HL-60 (cell line): ENCODE data around the gene PRRC2B.

Experiments
- CTCF ChIP-seq: IDR thresholded peaks from one replicate; pipeline ENCODE4 v1.5.1; 2011; ENCODE audit warnings: low read length, control low read depth, inconsistent platforms; ENCODE audit not compliant: insufficient read depth
- GABPA ChIP-seq: IDR thresholded peaks from 2 replicates; pipeline ENCODE4 v1.6.1; 2012; ENCODE audit warnings: low read depth
- POLR2AphosphoS5 ChIP-seq: IDR thresholded peaks from 2 replicates; pipeline ENCODE4 v1.6.1; 2012; ENCODE audit warnings: low read depth
- REST ChIP-seq: IDR thresholded peaks from 2 replicates; pipeline ENCODE4 v1.6.1; 2012; ENCODE audit warnings: low read depth; ENCODE audit not compliant: insufficient replicate concordance
- SPI1 ChIP-seq: IDR thresholded peaks from 2 replicates; pipeline ENCODE4 v1.6.1; 2012; ENCODE audit warnings: low read depth, mild to moderate bottlenecking, borderline replicate concordance

- TF ChIP-seq POLR2AphosphoS5 (no peak), CTCF (no peak), REST (no peak), GABPA (no peak), SPI1 (no peak)
These were observed 6.7 kb downstream of the PRRC2B start for GRCh38 chr9:131400627-131401026.
